ENCODE data around the gene SMPD3. TPM values are rescaled to one million over a fixed set of nuclear protein-coding genes. Genes with fewer than 3 reads are reported as not detected.

Gene SMPD3
- polyA plus RNA-seq, 2 of the 4 experiments (the other 2 are of a cell fraction), result 0.04 to 0.13 TPM

DNA sequence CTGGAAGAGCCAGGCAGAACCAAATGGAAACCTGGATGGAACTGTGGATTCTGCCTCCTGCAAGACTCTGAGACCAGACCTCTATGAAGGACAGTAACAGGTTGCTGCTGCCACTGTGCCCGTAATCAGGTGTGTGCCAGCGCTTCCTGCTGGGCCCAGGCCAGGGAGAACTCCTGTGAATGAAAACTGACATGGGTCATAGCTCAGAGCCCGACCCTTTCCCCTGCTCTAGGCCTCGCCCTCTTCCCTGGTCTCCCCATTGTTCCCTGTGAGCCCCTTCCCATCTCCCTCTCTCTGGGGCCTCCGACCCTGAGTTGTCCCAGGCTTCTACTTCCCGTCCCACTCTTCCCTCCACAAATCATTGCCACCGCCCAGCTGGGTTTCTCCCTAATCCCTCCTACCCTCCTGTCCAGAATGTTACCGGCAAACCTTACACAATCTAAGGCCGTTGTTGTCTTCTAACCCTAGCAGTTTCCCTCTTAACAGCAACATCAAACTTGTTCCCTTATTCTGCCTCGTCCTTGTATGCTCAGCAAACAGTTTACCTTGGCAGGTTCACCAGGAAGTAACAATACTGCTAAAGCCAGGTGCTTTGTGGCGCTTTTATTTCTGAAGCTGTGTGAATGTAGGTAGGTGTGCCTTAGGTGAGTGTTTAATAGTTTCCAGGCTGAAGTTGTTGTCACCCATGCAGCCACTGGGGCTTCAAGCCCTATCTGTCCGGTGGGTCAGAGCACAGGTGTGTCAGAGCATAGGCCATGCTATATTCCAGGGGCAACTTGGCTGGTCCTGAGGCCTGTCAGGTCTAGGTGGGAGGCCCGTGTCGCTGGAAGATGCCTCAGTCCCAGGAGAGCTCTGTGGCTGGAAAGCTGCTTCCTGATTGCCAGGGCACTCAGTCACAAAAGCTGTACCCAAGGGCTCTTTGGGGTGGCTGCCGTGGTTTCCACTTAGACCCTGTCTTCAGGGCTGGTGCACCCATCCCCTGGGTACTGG lies 32.0 kb downstream of the SMPD3 start:
- POLR2A ChIA-PET, result no interaction called here
- TF ChIP-seq, protein P1, sequence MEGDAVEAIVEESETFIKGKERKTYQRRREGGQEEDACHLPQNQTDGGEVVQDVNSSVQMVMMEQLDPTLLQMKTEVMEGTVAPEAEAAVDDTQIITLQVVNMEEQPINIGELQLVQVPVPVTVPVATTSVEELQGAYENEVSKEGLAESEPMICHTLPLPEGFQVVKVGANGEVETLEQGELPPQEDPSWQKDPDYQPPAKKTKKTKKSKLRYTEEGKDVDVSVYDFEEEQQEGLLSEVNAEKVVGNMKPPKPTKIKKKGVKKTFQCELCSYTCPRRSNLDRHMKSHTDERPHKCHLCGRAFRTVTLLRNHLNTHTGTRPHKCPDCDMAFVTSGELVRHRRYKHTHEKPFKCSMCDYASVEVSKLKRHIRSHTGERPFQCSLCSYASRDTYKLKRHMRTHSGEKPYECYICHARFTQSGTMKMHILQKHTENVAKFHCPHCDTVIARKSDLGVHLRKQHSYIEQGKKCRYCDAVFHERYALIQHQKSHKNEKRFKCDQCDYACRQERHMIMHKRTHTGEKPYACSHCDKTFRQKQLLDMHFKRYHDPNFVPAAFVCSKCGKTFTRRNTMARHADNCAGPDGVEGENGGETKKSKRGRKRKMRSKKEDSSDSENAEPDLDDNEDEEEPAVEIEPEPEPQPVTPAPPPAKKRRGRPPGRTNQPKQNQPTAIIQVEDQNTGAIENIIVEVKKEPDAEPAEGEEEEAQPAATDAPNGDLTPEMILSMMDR (IDR thresholded peaks at IDR 0.05), result no peak
- no peak for TF ChIP-seq MYC (IDR thresholded peaks at IDR 0.05; ENCODE audit: borderline replicate concordance, low read length)
- TF ChIP-seq, protein P2, sequence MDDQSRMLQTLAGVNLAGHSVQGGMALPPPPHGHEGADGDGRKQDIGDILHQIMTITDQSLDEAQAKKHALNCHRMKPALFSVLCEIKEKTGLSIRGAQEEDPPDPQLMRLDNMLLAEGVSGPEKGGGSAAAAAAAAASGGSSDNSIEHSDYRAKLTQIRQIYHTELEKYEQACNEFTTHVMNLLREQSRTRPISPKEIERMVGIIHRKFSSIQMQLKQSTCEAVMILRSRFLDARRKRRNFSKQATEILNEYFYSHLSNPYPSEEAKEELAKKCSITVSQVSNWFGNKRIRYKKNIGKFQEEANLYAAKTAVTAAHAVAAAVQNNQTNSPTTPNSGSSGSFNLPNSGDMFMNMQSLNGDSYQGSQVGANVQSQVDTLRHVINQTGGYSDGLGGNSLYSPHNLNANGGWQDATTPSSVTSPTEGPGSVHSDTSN (IDR thresholded peaks at IDR 0.05), result no peak
- no peak for TF ChIP-seq ZSCAN20 (CRISPR knock-in tag; IDR thresholded peaks at IDR 0.05)
- TF ChIP-seq CEBPB (IDR thresholded peaks at IDR 0.05), result no peak
- no peak for TF ChIP-seq JUN (IDR thresholded peaks at IDR 0.05)
- TF ChIP-seq, protein P3, sequence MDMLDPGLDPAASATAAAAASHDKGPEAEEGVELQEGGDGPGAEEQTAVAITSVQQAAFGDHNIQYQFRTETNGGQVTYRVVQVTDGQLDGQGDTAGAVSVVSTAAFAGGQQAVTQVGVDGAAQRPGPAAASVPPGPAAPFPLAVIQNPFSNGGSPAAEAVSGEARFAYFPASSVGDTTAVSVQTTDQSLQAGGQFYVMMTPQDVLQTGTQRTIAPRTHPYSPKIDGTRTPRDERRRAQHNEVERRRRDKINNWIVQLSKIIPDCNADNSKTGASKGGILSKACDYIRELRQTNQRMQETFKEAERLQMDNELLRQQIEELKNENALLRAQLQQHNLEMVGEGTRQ (IDR thresholded peaks at IDR 0.05), result no peak
- TF ChIP-seq TP53 (CRISPR knock-in tag; IDR thresholded peaks at IDR 0.05), result no peak
- no peak for TF ChIP-seq SREBF2 (IDR thresholded peaks at IDR 0.05)
- TF ChIP-seq RFX5 (IDR thresholded peaks at IDR 0.05), result no peak
- TF ChIP-seq MAFK (IDR thresholded peaks at IDR 0.05; ENCODE audit: partially characterized antibody), result no peak
- TF ChIP-seq, protein P4, sequence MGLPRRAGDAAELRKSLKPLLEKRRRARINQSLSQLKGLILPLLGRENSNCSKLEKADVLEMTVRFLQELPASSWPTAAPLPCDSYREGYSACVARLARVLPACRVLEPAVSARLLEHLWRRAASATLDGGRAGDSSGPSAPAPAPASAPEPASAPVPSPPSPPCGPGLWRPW (IDR thresholded peaks at IDR 0.05), result no peak
- no peak for TF ChIP-seq GATA3 (IDR thresholded peaks at IDR 0.05; ENCODE audit: borderline replicate concordance)
- no peak for TF ChIP-seq FOSB (CRISPR knock-in tag; IDR thresholded peaks at IDR 0.05)
- TF ChIP-seq KDM5A (IDR thresholded peaks at IDR 0.05), result no peak
- TF ChIP-seq EHF (CRISPR knock-in tag; IDR thresholded peaks at IDR 0.05), result no peak
- no peak for TF ChIP-seq POLR2AphosphoS2 (conservative IDR thresholded peaks at IDR 0.05; ENCODE audit: low read length)
- TF ChIP-seq CHD2 (IDR thresholded peaks at IDR 0.05; ENCODE audit: low read length, partially characterized antibody), result no peak
- no peak for TF ChIP-seq RAD21 (conservative IDR thresholded peaks at IDR 0.05 in 1 of 2, IDR thresholded peaks at IDR 0.05 in 1 of 2)
- Histone ChIP-seq H3K4me3 (no peak overlapping the region), H3K4me1 (no peaks in the 10 kb centered on the region), H3K9me3 (no peaks in the 10 kb centered on the region), H3K27ac (no peak overlapping the region), H3K4me2 (no peak overlapping the region)
- no peak for ATAC-seq
- CTCF ChIA-PET, result interaction anchor here (1.8 kb wide), 1 partner anchor 19 kb away, joined by 4 read pairs; no protein-coding TSS in a partner anchor
- 64% methylated on average over 15 of the region's 15 CpGs for WGBS (ENCODE audit: missing lambda C conversion rate)
- no peak for DNase-seq (ENCODE audit: low read depth in 1 of 2, low spot score in 1 of 2)
- FAIRE-seq, result no peak

DNA sequence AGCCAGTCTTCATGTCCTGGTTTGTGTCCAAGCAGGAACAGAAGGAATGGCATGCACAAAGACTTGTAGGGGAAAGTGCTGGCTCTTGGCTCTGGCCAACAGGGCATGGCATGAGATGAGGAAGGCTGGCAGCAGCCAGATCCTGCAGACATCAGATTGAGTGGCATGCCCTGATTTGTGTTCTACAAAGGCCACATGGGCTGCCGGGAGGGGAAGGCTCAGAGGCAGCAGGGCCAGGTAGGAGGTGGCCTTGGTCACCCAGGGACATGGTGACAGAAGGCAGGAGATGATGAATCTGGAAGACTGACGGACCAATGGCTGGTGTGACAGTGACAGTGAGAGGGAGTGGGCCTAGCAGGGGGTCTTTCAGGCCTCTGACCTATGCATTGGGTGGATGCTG lies 33.7 kb downstream of the SMPD3 start:
- Histone ChIP-seq H3K4me3 (no peak overlapping the region), H3K27ac (no peak overlapping the region), H3K9me3 (no peaks in the 10 kb centered on the region), H3K4me2 (no peak overlapping the region), H3K4me1 (no peaks in the 10 kb centered on the region)
- 42% methylated on average over 2 of the region's 2 CpGs for WGBS (ENCODE audit: missing lambda C conversion rate)
- no peak for ATAC-seq
- TF ChIP-seq POLR2AphosphoS2 (conservative IDR thresholded peaks at IDR 0.05; ENCODE audit: low read length), result no peak
- TF ChIP-seq, protein P5, sequence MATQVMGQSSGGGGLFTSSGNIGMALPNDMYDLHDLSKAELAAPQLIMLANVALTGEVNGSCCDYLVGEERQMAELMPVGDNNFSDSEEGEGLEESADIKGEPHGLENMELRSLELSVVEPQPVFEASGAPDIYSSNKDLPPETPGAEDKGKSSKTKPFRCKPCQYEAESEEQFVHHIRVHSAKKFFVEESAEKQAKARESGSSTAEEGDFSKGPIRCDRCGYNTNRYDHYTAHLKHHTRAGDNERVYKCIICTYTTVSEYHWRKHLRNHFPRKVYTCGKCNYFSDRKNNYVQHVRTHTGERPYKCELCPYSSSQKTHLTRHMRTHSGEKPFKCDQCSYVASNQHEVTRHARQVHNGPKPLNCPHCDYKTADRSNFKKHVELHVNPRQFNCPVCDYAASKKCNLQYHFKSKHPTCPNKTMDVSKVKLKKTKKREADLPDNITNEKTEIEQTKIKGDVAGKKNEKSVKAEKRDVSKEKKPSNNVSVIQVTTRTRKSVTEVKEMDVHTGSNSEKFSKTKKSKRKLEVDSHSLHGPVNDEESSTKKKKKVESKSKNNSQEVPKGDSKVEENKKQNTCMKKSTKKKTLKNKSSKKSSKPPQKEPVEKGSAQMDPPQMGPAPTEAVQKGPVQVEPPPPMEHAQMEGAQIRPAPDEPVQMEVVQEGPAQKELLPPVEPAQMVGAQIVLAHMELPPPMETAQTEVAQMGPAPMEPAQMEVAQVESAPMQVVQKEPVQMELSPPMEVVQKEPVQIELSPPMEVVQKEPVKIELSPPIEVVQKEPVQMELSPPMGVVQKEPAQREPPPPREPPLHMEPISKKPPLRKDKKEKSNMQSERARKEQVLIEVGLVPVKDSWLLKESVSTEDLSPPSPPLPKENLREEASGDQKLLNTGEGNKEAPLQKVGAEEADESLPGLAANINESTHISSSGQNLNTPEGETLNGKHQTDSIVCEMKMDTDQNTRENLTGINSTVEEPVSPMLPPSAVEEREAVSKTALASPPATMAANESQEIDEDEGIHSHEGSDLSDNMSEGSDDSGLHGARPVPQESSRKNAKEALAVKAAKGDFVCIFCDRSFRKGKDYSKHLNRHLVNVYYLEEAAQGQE (IDR thresholded peaks at IDR 0.05), result no peak
- TF ChIP-seq, protein P6, sequence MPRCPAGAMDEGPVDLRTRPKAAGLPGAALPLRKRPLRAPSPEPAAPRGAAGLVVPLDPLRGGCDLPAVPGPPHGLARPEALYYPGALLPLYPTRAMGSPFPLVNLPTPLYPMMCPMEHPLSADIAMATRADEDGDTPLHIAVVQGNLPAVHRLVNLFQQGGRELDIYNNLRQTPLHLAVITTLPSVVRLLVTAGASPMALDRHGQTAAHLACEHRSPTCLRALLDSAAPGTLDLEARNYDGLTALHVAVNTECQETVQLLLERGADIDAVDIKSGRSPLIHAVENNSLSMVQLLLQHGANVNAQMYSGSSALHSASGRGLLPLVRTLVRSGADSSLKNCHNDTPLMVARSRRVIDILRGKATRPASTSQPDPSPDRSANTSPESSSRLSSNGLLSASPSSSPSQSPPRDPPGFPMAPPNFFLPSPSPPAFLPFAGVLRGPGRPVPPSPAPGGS (IDR thresholded peaks at IDR 0.05), result no peak
- TF ChIP-seq RCOR1 (IDR thresholded peaks at IDR 0.05; ENCODE audit: low read depth, low read length), result no peak
- CTCF ChIA-PET, result no interaction called here
- no peak for DNase-seq (ENCODE audit: low read depth in 1 of 2, low spot score in 1 of 2)
- no peak for FAIRE-seq
- POLR2A ChIA-PET, result no interaction called here
